IPS-15b (cell line): ENCODE data around the gene BMPR1B.

Source experiments
- H3K27me3 ChIP-seq: one replicate; pipeline ENCODE4 v1.6.1; 2013; ENCODE audit warnings: low read length; ENCODE audit not compliant: control insufficient read depth, insufficient read depth
- H3K36me3 ChIP-seq: one replicate; pipeline ENCODE4 v1.6.1; 2013; ENCODE audit warnings: low read length; ENCODE audit not compliant: control insufficient read depth, insufficient read depth
- H3K4me1 ChIP-seq: one replicate; pipeline ENCODE4 v1.6.1; 2013; ENCODE audit warnings: mild to moderate bottlenecking, low read length; ENCODE audit not compliant: control insufficient read depth, insufficient read depth
- H3K4me3 ChIP-seq: one replicate; pipeline ENCODE4 v1.5.1; 2013; ENCODE audit warnings: low read depth, low read length
- H3K9ac ChIP-seq: one replicate; pipeline ENCODE4 v1.6.1; 2013; ENCODE audit warnings: low read depth, mild to moderate bottlenecking, low read length
- H3K9me3 ChIP-seq: one replicate; pipeline ENCODE4 v1.6.1; 2013; ENCODE audit warnings: mild to moderate bottlenecking, low read length; ENCODE audit not compliant: control insufficient read depth, insufficient read depth

Gene BMPR1B

GRCh38 chr4:95085124-95085833 lies 327.5 kb downstream of the BMPR1B start:
- H3K9ac ChIP-seq, result no peak overlapping the region
- no peaks in the 10 kb centered on the region for H3K9me3 ChIP-seq
- H3K4me1 ChIP-seq, result no peaks in the 10 kb centered on the region

GRCh38 chr4:95086551-95086950 lies 328.8 kb downstream of the BMPR1B start:
- Histone ChIP-seq H3K9me3 (no peaks in the 10 kb centered on the region), H3K27me3 (no peaks in the 10 kb centered on the region), H3K9ac (no peak overlapping the region), H3K4me1 (no peaks in the 10 kb centered on the region), H3K36me3 (no peaks in the 10 kb centered on the region), H3K4me3 (no peak overlapping the region)

More at GRCh38 chr4:95085124-95085833, 327.5 kb downstream of the BMPR1B start:
- no peak overlapping the region for H3K4me3 ChIP-seq
- no peaks in the 10 kb centered on the region for H3K36me3 ChIP-seq
- H3K27me3 ChIP-seq, result no peaks in the 10 kb centered on the region

GRCh38 chr4:95087657-95088455 lies 330.1 kb downstream of the BMPR1B start:
- H3K4me1 ChIP-seq, result no peaks in the 10 kb centered on the region
- H3K9ac ChIP-seq, result no peak overlapping the region
- no peak overlapping the region for H3K4me3 ChIP-seq

GRCh38 chr4:95091272-95091671 lies 333.5 kb downstream of the BMPR1B start:
- Histone ChIP-seq H3K9ac (no peak overlapping the region), H3K4me3 (no peak overlapping the region), H3K4me1 (no peaks in the 10 kb centered on the region), H3K9me3 (no peaks in the 10 kb centered on the region), H3K27me3 (no peaks in the 10 kb centered on the region), H3K36me3 (no peaks in the 10 kb centered on the region)

More at GRCh38 chr4:95087657-95088455, 330.1 kb downstream of the BMPR1B start:
- Histone ChIP-seq H3K9me3 (no peaks in the 10 kb centered on the region), H3K36me3 (no peaks in the 10 kb centered on the region), H3K27me3 (no peaks in the 10 kb centered on the region)

- H3K9me3 ChIP-seq, result no peaks in the 10 kb centered on the region
Observed at GRCh38 chr4:95092766-95093165, 335.0 kb downstream of the BMPR1B start.

GRCh38 chr4:95093460-95093859 lies 335.7 kb downstream of the BMPR1B start:
- Histone ChIP-seq H3K4me1 (no peaks in the 10 kb centered on the region), H3K9ac (no peak overlapping the region), H3K36me3 (no peaks in the 10 kb centered on the region), H3K27me3 (no peaks in the 10 kb centered on the region), H3K4me3 (no peak overlapping the region), H3K9me3 (no peaks in the 10 kb centered on the region)

More at GRCh38 chr4:95092766-95093165, 335.0 kb downstream of the BMPR1B start:
- no peaks in the 10 kb centered on the region for H3K36me3 ChIP-seq
- H3K4me3 ChIP-seq, result no peak overlapping the region
- H3K4me1 ChIP-seq, result no peaks in the 10 kb centered on the region
- no peaks in the 10 kb centered on the region for H3K27me3 ChIP-seq
- H3K9ac ChIP-seq, result no peak overlapping the region

- Histone ChIP-seq H3K27me3 (no peaks in the 10 kb centered on the region), H3K9me3 (no peaks in the 10 kb centered on the region), H3K9ac (no peak overlapping the region), H3K36me3 (no peaks in the 10 kb centered on the region), H3K4me3 (no peak overlapping the region), H3K4me1 (no peaks in the 10 kb centered on the region)
Observed at GRCh38 chr4:95093936-95094929, 336.5 kb downstream of the BMPR1B start.

GRCh38 chr4:95095348-95095974 lies 337.7 kb downstream of the BMPR1B start:
- H3K9ac ChIP-seq, result no peak overlapping the region
- H3K36me3 ChIP-seq, result no peaks in the 10 kb centered on the region
- H3K4me1 ChIP-seq, result no peaks in the 10 kb centered on the region
- no peaks in the 10 kb centered on the region for H3K9me3 ChIP-seq
- no peaks in the 10 kb centered on the region for H3K27me3 ChIP-seq
- no peak overlapping the region for H3K4me3 ChIP-seq

GRCh38 chr4:95102162-95102790 lies 344.5 kb downstream of the BMPR1B start:
- no peaks in the 10 kb centered on the region for H3K36me3 ChIP-seq
- H3K27me3 ChIP-seq, result no peaks in the 10 kb centered on the region
- H3K9ac ChIP-seq, result no peak overlapping the region
- H3K4me3 ChIP-seq, result no peak overlapping the region
- no peaks in the 10 kb centered on the region for H3K9me3 ChIP-seq
- no peaks in the 10 kb centered on the region for H3K4me1 ChIP-seq

- Histone ChIP-seq H3K4me3 (no peak overlapping the region), H3K27me3 (no peaks in the 10 kb centered on the region), H3K9ac (no peak overlapping the region), H3K9me3 (no peaks in the 10 kb centered on the region), H3K4me1 (no peaks in the 10 kb centered on the region), H3K36me3 (no peaks in the 10 kb centered on the region)
Observed at GRCh38 chr4:95105112-95105511, 347.4 kb downstream of the BMPR1B start.
